Large intestine (tissue), 3 donors: ENCODE data around the gene NARS2. TPM values are rescaled to one million over a fixed set of nuclear protein-coding genes. Genes with fewer than 3 reads are reported as not detected.

Experiments used
- DNase-seq, 2 donors: peaks; one replicate each; pipeline versions ENCODE4 v3.0.0 to v3.0.0-alpha.2; 2013
- H3K27ac ChIP-seq: one replicate; pipeline ENCODE4 v1.5.1; 2013; ENCODE audit warnings: low read length
- H3K27me3 ChIP-seq: 2 replicates; pipeline ENCODE4 v1.6.1; 2013; ENCODE audit warnings: low read length; ENCODE audit not compliant: control insufficient read depth, insufficient read depth
- H3K36me3 ChIP-seq: 2 replicates; pipeline ENCODE4 v1.6.1; 2013; ENCODE audit warnings: low read length; ENCODE audit not compliant: control insufficient read depth, insufficient read depth
- H3K4me1 ChIP-seq: one replicate; pipeline ENCODE4 v1.6.1; 2013; ENCODE audit warnings: low read length; ENCODE audit not compliant: control insufficient read depth, insufficient read depth
- H3K4me3 ChIP-seq: one replicate; pipeline ENCODE4 v1.5.1; 2013; ENCODE audit warnings: low read length
- H3K9me3 ChIP-seq: one replicate; pipeline ENCODE4 v1.6.1; 2013; ENCODE audit warnings: mild to moderate bottlenecking, low read depth, low read length, moderate library complexity; ENCODE audit not compliant: control insufficient read depth
- WGBS: methylation state at CpG from one replicate; pipeline ENCODE4 v1.1.5; 2013; ENCODE audit warnings: low lambda C conversion rate; ENCODE audit not compliant: insufficient coverage; 5-methylcytosine and 5-hydroxymethylcytosine counted together
- polyA plus RNA-seq: library from polyadenylated mRNA; unstranded; fragments of 120-200 nt; gene quantifications from one replicate; pipeline ENCODE4 v1.2.1, GENCODE V29; 2013

NARS2 gene
- polyA plus RNA-seq, 1 donor, result 15.4 TPM

DNA sequence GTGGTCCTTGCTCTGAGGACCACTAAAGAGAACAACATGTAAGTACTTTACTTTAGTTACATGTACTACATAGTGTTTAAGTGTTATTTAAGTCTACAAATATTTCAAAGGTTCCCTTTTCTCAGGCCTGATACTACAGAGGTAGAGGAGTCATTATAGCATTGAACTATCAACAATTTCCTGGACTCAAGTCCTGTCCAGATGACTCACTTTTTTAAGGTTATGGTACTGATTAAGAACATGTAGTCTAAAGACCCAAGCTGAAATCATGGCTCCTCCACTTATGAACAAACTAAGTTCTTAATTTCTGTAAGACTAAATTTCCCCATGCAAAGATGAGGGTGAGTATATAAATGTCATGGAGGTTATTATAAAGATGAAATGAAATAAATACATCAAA lies 74.7 kb downstream of the NARS2 start:
- H3K9me3 ChIP-seq, result no peaks in the 10 kb centered on the region
- H3K4me3 ChIP-seq, result no peak overlapping the region
- no peaks in the 10 kb centered on the region for H3K4me1 ChIP-seq
- no peak overlapping the region for H3K27ac ChIP-seq
- H3K36me3 ChIP-seq, result no peaks in the 10 kb centered on the region
- H3K27me3 ChIP-seq, result no peaks in the 10 kb centered on the region
- no peak for DNase-seq

DNA sequence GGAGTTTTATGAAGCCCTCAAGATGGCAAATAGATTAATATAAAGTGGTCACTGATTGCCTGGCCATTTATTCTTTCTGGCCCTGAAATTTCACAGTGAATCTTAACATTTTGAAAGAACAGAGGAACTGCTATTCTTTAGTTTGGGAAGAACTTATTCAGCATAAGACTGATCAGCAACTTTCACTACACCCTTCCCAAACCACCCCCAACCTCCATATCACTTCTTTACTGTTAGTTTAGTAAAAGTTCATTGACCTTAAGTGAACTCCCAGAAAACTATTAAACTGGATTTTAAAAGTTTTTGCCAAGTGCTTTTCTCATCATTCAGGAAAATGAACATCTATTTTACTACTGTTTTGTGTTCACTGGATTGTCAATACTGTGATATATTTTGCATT lies 77.4 kb downstream of the NARS2 start:
- Histone ChIP-seq H3K4me1 (no peaks in the 10 kb centered on the region), H3K27ac (no peak overlapping the region), H3K4me3 (no peak overlapping the region), H3K36me3 (no peaks in the 10 kb centered on the region), H3K27me3 (no peaks in the 10 kb centered on the region), H3K9me3 (no peaks in the 10 kb centered on the region)
- no peak for DNase-seq

DNA sequence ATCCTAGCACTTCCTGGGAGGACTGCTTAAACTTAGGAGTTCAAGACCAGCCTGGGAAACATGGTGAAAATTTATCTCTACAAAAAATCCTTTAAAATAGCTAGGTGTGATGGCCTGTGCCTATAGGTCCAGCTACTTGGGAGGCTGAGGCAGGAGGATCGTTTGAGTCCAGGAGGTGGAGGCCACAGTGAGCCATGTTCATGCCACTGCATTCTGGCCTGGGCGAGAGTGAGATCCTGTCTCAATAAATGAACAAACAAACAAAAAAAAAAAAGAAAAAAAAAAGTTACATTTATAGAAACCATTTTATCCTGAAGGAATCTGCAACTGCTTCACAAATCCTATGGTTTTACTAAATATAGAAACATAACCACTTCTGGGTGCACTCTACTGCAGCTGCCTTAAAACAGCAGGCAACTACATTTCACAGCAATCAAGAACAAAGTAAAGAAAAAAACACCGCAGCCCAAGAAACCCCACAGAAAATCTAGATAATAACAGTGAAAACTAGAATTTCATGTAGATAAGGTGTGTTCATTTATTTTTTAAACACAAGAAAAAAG lies 81.2 kb downstream of the NARS2 start:
- WGBS, result 100% methylated on average over 2 of the region's 3 CpGs

DNA sequence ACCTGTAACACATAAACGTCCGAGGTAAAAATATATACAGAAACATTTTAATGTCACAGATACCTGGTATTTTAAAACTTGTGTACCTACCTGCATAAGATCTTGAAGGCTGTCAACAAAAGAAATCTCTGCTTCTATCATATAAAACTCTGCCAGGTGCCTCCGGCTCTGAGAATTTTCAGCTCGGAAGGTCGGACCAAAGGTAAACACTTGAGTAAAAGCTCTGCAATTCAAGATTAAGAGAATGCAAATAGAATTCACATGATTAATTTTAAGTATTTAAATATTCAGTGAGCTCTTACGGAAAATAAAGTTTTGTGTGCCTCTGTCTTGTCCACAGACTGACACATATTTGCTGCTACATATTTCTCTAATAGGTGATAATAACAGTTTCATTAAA lies 81.7 kb downstream of the NARS2 start:
- Histone ChIP-seq H3K9me3 (no peaks in the 10 kb centered on the region), H3K4me1 (no peaks in the 10 kb centered on the region), H3K36me3 (peaks cover 2% of the 10 kb centered on the region), H3K27ac (no peak overlapping the region), H3K4me3 (no peak overlapping the region), H3K27me3 (no peaks in the 10 kb centered on the region)
- WGBS, result 89% methylated on average over 3 of the region's 6 CpGs
- no peak for DNase-seq

More for the DNA sequence above, 81.2 kb downstream of the NARS2 start:
- Histone ChIP-seq H3K36me3 (peaks cover 2% of the 10 kb centered on the region), H3K4me1 (no peaks in the 10 kb centered on the region), H3K9me3 (no peaks in the 10 kb centered on the region), H3K27me3 (no peaks in the 10 kb centered on the region), H3K27ac (no peak overlapping the region), H3K4me3 (no peak overlapping the region)
- DNase-seq, result no peak

DNA sequence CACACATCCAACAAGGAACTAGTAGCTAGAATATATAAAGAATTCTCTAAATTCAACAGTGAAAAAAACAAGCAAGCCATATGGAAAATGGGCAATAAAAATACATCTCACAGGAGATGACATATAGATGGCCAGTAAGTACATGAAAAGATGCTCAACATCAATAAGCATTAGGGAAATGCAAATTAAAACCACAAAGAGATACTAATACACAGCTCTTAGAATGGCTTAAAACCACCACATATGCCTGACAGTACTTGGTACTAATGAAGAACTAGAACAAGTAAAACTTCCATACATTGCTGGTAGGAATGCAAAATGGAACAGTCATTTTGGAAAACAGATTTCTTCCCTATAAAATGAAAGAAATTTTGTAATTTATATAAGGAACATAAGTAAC lies 85.5 kb downstream of the NARS2 start:
- Histone ChIP-seq H3K9me3 (no peaks in the 10 kb centered on the region), H3K4me3 (no peak overlapping the region)
- DNase-seq, result no peak

DNA sequence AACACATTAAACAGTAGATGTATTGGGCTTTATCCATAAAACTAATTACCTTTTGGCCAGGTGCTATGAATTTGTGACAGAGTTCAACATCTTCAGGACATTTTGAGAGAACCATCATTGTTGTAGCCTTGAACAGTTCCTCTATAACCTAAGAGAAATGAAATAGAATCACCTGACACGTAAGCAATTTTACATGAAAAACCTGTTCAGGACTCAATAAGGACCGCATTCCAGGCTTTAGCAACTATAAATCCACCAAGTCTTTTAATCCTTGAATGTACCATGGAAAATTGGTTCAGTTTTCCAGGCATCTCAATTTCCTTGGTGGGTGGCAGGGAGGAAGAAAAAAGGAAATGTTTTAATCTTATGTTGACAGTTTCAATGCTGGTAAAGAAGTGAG lies 96.1 kb downstream of the NARS2 start:
- WGBS, result no CpG with 5 or more reads among the region's 2 CpGs
- no peak overlapping the region for H3K4me3 ChIP-seq
- H3K4me1 ChIP-seq, result no peaks in the 10 kb centered on the region
- H3K9me3 ChIP-seq, result no peaks in the 10 kb centered on the region
- peaks cover 6% of the 10 kb centered on the region for H3K36me3 ChIP-seq
- no peak for DNase-seq
- no peak overlapping the region for H3K27ac ChIP-seq
- no peaks in the 10 kb centered on the region for H3K27me3 ChIP-seq

More for the DNA sequence above, 85.5 kb downstream of the NARS2 start:
- Histone ChIP-seq H3K4me1 (no peaks in the 10 kb centered on the region), H3K36me3 (peaks cover 5% of the 10 kb centered on the region), H3K27me3 (no peaks in the 10 kb centered on the region), H3K27ac (no peak overlapping the region)

DNA sequence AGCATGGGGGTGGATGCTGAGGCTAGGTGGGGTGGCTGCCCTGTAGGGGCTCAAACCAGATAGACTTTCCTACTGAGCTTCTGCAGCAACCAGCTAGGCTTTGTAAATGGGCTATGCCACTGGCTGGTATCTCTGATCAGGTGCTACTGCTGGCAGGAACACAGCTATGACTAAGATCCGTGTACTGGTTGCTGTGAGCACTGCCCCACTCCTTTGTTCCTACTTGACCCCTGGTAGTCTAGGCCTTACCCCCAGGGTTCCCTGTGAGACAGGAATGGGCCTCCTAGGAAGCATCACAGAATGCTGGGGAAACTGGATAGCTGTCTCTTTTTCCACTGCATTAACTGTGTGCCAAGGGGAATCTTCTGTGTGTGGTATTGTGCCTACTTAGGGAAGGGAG lies 98.6 kb downstream of the NARS2 start:
- peaks cover 6% of the 10 kb centered on the region for H3K36me3 ChIP-seq
- H3K4me1 ChIP-seq, result no peaks in the 10 kb centered on the region
- no peak overlapping the region for H3K27ac ChIP-seq
- no peak for DNase-seq
- no peak overlapping the region for H3K4me3 ChIP-seq
- no CpG with 5 or more reads among the region's 1 CpG for WGBS
- no peaks in the 10 kb centered on the region for H3K9me3 ChIP-seq
- H3K27me3 ChIP-seq, result no peaks in the 10 kb centered on the region

DNA sequence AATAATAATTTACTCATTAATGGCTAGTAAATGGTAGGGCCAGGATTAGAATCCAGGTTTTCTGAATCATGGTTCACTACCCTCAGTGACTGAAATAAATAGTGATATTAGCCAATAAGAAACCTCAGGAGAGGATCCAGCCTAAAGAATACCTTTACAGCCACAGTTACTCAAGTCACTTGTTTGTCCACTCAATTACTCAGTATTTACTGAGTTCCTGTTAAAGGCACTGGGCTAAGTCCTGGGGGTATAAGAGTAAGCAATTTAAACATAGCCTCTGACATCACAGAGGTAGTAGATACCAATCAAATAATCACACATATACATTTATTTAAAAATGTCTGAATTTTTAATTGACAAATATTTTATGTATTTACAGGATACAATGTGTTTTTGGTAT lies 100.2 kb downstream of the NARS2 start:
- H3K4me3 ChIP-seq, result no peak overlapping the region
- no peaks in the 10 kb centered on the region for H3K9me3 ChIP-seq
- no peaks in the 10 kb centered on the region for H3K27me3 ChIP-seq
- H3K27ac ChIP-seq, result no peak overlapping the region
- DNase-seq, result no peak
- no peaks in the 10 kb centered on the region for H3K4me1 ChIP-seq
- peaks cover 6% of the 10 kb centered on the region for H3K36me3 ChIP-seq

DNA sequence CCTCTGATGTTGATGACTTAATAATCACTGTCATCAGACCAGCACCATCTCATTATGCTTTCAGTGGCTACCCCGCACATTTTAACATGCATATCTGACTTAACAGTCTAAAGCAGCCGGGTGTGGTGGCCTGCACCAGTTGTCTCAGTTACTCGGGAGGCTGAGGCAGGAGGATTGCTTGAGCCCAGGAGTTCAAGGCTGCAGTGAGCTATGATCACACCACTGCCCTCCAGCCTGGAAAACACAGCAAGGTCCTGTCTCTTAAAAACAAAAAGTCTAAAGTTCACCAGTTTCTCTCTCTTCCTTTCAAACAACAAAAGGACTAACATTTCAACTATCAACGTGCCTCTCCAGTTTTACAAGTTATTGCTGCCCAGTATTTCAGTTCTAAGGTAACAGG lies 101.8 kb downstream of the NARS2 start:
- H3K36me3 ChIP-seq, result peaks cover 6% of the 10 kb centered on the region
- H3K9me3 ChIP-seq, result no peaks in the 10 kb centered on the region
- DNase-seq, result no peak
- no peak overlapping the region for H3K4me3 ChIP-seq
- no peaks in the 10 kb centered on the region for H3K4me1 ChIP-seq
- H3K27me3 ChIP-seq, result no peaks in the 10 kb centered on the region
- WGBS, result 83% methylated on average over 1 of the region's 4 CpGs
- no peak overlapping the region for H3K27ac ChIP-seq

DNA sequence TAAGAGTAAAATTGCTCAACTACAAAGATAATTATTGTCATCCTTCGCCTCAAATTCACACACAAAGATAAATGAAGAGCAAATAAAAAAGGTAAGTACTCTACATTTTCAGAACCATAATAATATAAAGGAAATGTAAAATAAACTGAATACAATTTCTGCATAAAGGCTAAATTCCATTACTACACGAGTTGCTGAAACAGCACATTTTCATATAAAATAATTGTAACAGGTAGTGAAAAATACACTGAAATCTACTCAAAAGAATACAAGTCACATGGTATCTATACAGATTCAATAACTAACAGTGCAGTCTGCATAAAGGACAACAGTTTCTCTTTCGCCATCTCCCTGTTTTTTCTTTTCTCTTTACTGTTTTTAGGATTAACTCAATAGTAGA lies 102.3 kb downstream of the NARS2 start:
- H3K9me3 ChIP-seq, result no peaks in the 10 kb centered on the region
- DNase-seq, result no peak
- H3K36me3 ChIP-seq, result peaks cover 6% of the 10 kb centered on the region
- H3K27ac ChIP-seq, result no peak overlapping the region
- no peaks in the 10 kb centered on the region for H3K27me3 ChIP-seq
- no peaks in the 10 kb centered on the region for H3K4me1 ChIP-seq
- no peak overlapping the region for H3K4me3 ChIP-seq
- WGBS, result 100% methylated on average over 3 of the region's 3 CpGs

DNA sequence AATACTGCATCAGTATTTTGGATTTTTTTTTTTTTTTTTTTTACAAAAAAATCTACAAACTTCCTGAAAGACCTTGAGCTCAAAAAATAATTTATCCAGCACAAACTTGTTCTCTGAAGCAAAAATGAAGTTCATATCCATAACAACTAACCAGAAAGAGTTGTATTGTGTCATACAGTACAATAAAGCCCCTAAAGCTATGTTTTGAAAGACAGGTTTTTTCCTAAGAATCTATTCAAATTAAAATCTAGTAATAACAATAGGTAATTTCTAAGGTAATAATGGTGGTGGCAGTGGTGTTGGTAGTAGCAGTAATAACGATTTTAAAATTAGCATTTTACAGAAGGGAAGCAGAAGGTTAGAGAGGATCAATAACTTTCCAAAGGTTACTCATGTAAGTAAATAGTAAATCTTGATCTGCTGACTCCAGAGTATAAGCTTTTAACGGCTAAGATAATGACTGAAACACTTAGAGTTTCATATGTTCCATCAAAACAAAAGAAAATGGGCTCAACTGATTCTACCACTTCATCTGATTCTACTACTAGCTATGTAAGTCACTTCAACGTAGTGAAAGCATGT lies 103.7 kb downstream of the NARS2 start:
- H3K36me3 ChIP-seq, result no peaks in the 10 kb centered on the region
- WGBS, result 50% methylated on average over 1 of the region's 3 CpGs
- H3K27ac ChIP-seq, result no peak overlapping the region
- no peak for DNase-seq
- no peaks in the 10 kb centered on the region for H3K27me3 ChIP-seq
- no peaks in the 10 kb centered on the region for H3K9me3 ChIP-seq
- H3K4me3 ChIP-seq, result no peak overlapping the region
- no peaks in the 10 kb centered on the region for H3K4me1 ChIP-seq
